HepG2 (cell line): ENCODE results near the gene LRIG1. TPM values are rescaled to one million over a fixed set of nuclear protein-coding genes. Genes with fewer than 3 reads are reported as not detected.

ENCODE experiments used
- ARID4A ChIP-seq: sonication (generic); formaldehyde crosslinking; IDR thresholded peaks from 2 replicates; pipeline ENCODE4 v1.5.0; 2020; ENCODE audit warnings: mild to moderate bottlenecking, missing genetic modification reagents, borderline replicate concordance
- ATF1 ChIP-seq: IDR thresholded peaks from 2 replicates; pipeline ENCODE4 v1.6.1; 2016; ENCODE audit warnings: mild to moderate bottlenecking, control low read depth
- BCLAF1 ChIP-seq: fragments of 450-650 bp; IDR thresholded peaks from 2 replicates; pipeline ENCODE4 v1.6.1; 2017; ENCODE audit warnings: mild to moderate bottlenecking
- MAF1 ChIP-seq: sonication (generic); formaldehyde crosslinking; IDR thresholded peaks from 2 replicates; pipeline ENCODE4 v1.5.0; 2020; ENCODE audit warnings: missing genetic modification reagents, borderline replicate concordance
- MBD4 ChIP-seq: IDR thresholded peaks from 2 replicates; pipeline ENCODE4 v1.6.1; 2012; ENCODE audit warnings: low read length, inconsistent platforms, borderline replicate concordance
- MIER3 ChIP-seq: IDR thresholded peaks from 2 replicates; pipeline ENCODE4 v1.6.1; 2016; ENCODE audit warnings: missing compliant biosample characterization, borderline replicate concordance
- MTERF4 ChIP-seq: sonication (generic); formaldehyde crosslinking; IDR thresholded peaks from 2 replicates; pipeline ENCODE4 v1.8.0; 2023; ENCODE audit warnings: mild to moderate bottlenecking, missing genetic modification reagents
- NPAS2 ChIP-seq: sonication (generic); formaldehyde crosslinking; IDR thresholded peaks from 2 replicates; pipeline ENCODE4 v1.8.0; 2022; ENCODE audit warnings: mild to moderate bottlenecking, missing genetic modification reagents, borderline replicate concordance
- RARG ChIP-seq: sonication (generic); formaldehyde crosslinking; IDR thresholded peaks from 2 replicates; pipeline ENCODE4 v1.4.0; 2020; ENCODE audit warnings: low read depth, mild to moderate bottlenecking, missing genetic modification reagents
- TCF12 ChIP-seq, 2 experiments: fragments of 450-650 bp in 1 of 2; sonication (generic) in 1 of 2; formaldehyde crosslinking in 1 of 2; IDR thresholded peaks; 2 replicates each; pipeline versions ENCODE4 v1.6.1 to v1.8.0; 2017 to 2022; ENCODE audit warnings: antibody characterized with exemption in 1 of 2, mild to moderate bottlenecking in 1 of 2, missing genetic modification reagents in 1 of 2, moderate library complexity in 1 of 2
- TCF7 ChIP-seq: sonication (generic); IDR thresholded peaks from 2 replicates; pipeline ENCODE4 v1.6.1; 2016; ENCODE audit warnings: antibody characterized with exemption, low read depth
- TEAD3 ChIP-seq: optimal IDR thresholded peaks from 2 replicates; pipeline ENCODE3; 2016; ENCODE audit warnings: borderline replicate concordance
- ZHX1 ChIP-seq: sonication (generic); formaldehyde crosslinking; IDR thresholded peaks from 2 replicates; pipeline ENCODE4 v1.8.1; 2022; ENCODE audit warnings: low read depth, mild to moderate bottlenecking, missing genetic modification reagents
- ZNF205 ChIP-seq: IDR thresholded peaks from 2 replicates; pipeline ENCODE4 v1.6.1; 2018; ENCODE audit warnings: missing biosample characterization, missing genetic modification reagents
- ZNF34 ChIP-seq: sonication (generic); formaldehyde crosslinking; IDR thresholded peaks from 2 replicates; pipeline ENCODE4 v1.4.0; 2020; ENCODE audit warnings: mild to moderate bottlenecking, missing genetic modification reagents, borderline replicate concordance
- ZNF383 ChIP-seq: sonication (generic); formaldehyde crosslinking; IDR thresholded peaks from 2 replicates; pipeline ENCODE4 v1.4.0; 2020; ENCODE audit warnings: missing genetic modification reagents, mild to moderate bottlenecking, borderline replicate concordance
- ZNF501 ChIP-seq: sonication (generic); formaldehyde crosslinking; IDR thresholded peaks from 2 replicates; pipeline ENCODE4 v1.5.1; 2020; ENCODE audit warnings: mild to moderate bottlenecking, moderate library complexity, missing genetic modification reagents
- ZNF530 ChIP-seq: sonication (generic); formaldehyde crosslinking; IDR thresholded peaks from 2 replicates; pipeline ENCODE4 v1.5.0; 2020; ENCODE audit warnings: low read depth, mild to moderate bottlenecking, missing genetic modification reagents
- ZNF709 ChIP-seq: sonication (generic); formaldehyde crosslinking; IDR thresholded peaks from 2 replicates; pipeline ENCODE4 v1.5.0; 2020; ENCODE audit warnings: mild to moderate bottlenecking, missing genetic modification reagents
- polyA plus RNA-seq, 8 experiments: library from polyadenylated mRNA; depleted of rRNA in 3 of 8; stranded (reverse) in 7 of 8; unstranded in 1 of 8; fragments of >200 nt; fragmentation: Illumina TruSeq in 4 of 8; extraction: Trizol in 4 of 8; gene quantifications; 2 replicates each; pipeline versions ENCODE4 v1.2.1 to v1.2.3, GENCODE V29; 2011 to 2016; ENCODE audit warnings: low read depth in 4 of 8, missing spikeins in 1 of 8, mixed read lengths in 1 of 8; ENCODE audit not compliant: insufficient read depth in 1 of 8
- total RNA-seq, 5 experiments: library from RNA; depleted of rRNA; stranded (reverse); fragments of >200 nt; fragmentation: Illumina TruSeq; extraction: Trizol; gene quantifications; 2 replicates each; pipeline ENCODE4 v1.2.3, GENCODE V29; 2016; ENCODE audit warnings: low read depth in 1 of 5

LRIG1 gene
- total and polyA plus RNA-seq, 2 of the 13 experiments (the other 11 are each of a cell fraction or from before 2014, with no cell fraction given), result 17.8 to 24.8 TPM

GRCh38 chr3:66475386-66476020, 25.3 kb downstream of the LRIG1 start (continued):
- no peak for TF ChIP-seq ZNF530 (CRISPR knock-in tag)
- TF ChIP-seq ZNF205, result no peak
- TF ChIP-seq ZNF501 (CRISPR knock-in tag), result no peak
- TF ChIP-seq RARG, result no peak
- TF ChIP-seq ARID4A, result peak; percentile 46; the same call in 1 of the 2 replicates
- TF ChIP-seq MAF1 (CRISPR knock-in tag), result no peak
- no peak for TF ChIP-seq MTERF4 (CRISPR knock-in tag)
- TF ChIP-seq NPAS2 (CRISPR knock-in tag), result no peak
- peak; percentile 20; the same call in 1 of the 2 replicates for TF ChIP-seq TCF7
- no peak for TF ChIP-seq ZNF383 (CRISPR knock-in tag)
- TF ChIP-seq TEAD3 (CRISPR knock-in tag), result no peak
- TF ChIP-seq MIER3 (CRISPR knock-in tag), result peak; percentile 15; the same call in 1 of the 2 replicates
- no peak for TF ChIP-seq BCLAF1
- no peak for TF ChIP-seq ZNF34
- no peak for TF ChIP-seq TCF12 (IDR thresholded peaks at IDR 0.05)
- no peak for TF ChIP-seq TCF12 (CRISPR knock-in tag; IDR thresholded peaks at IDR 0.05)
- no peak for TF ChIP-seq ATF1 (CRISPR knock-in tag)
- no peak for TF ChIP-seq MBD4
- TF ChIP-seq ZHX1 (CRISPR knock-in tag), result no peak
- no peak for TF ChIP-seq ZNF709 (CRISPR knock-in tag)
